Stimulated activated CD8-positive, alpha-beta memory T cell treated with anti-CD3 and anti-CD28 coated beads, Interleukin-2, amount 100 ng/mL, for 48 hours (primary cell): ENCODE data around the gene NPVF.
A peak's percentile ranks its signal among the peaks of the same experiment; 100 is the strongest.

Experiments used
- DNase-seq, 2 donors: peaks; one replicate each; pipeline ENCODE4 v3.0.0-alpha.2; 2020; ENCODE audit warnings: low read depth in 2 of 2

NPVF gene

DNA sequence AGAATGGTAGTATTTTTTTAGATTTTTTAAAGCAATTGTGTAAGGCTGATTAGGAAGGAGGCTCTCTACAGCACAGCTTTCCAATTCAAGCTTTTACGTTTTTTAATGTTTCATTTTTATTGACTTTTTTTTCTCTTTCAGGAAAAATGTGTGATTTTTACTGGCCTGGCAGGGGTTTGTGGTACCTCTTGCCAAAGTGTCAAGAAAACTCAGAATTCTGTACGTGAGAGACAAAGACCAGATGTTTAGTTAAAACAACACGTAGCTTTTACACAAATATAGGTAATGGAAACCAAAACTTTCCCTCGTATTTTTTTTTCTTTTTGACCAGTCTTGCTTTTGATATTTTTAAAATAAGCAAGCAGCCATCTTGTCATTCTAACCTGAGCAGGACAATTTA, 6.0 kb upstream of the NPVF start:
- no peak for DNase-seq

DNA sequence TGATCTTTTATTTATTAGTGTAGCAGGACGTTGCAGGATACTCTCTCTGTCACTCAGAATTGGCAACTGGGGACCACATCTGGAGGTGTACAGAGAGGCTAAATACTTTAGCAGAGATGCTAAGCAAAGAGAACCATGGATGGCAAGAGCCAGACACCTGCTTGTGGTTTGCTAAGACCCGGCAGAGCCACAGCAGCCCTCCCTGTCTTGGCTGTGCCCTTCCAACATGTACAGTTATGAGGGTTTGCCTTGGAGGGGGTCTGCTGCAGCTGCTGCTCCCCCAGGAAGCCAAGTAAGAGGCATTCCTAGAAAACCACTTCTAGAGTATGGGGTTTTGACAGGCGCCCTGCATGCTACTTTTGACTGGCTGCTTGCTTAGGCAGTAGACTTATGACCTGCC, 5.1 kb downstream of the NPVF start:
- DNase-seq: no peak

DNA sequence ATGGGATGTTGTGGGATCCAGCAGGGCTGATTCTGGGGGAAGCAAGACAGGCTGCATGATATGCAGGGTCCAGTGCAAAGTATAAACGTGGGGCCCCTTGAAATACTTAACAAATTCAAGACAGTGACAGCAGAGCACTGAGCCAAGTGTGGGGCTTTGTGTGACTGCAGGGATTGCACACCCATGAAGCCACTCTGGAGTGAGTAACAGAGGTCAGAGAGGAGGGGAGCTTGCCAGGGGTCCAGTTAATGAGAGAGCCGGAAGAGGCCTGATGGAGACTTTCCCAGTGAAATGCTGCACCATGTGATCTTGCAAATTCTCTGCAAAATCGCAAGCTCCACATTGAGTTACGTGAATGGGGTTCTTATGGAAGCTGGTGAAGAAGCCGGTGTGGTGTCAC, 5.6 kb downstream of the NPVF start:
- no peak for DNase-seq

DNA sequence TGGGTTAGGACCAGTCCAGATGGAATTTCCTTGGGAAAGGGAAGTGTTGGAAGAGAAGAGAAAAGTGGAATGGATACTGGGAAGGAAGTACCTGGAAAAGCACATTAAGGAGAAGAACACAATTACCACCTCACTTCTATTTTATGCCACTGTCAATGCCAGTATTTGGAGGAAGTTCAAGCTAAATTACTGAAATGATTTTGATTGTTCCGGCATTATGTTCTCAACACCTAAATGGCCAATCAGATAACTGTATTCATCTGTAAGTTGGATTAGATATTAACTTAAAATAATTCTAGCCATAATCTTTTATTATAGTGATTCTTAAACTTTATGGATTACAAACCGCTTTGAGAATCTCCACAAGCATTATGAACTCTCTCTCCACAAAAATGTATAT, 7.3 kb downstream of the NPVF start:
- DNase-seq: no peak

DNA sequence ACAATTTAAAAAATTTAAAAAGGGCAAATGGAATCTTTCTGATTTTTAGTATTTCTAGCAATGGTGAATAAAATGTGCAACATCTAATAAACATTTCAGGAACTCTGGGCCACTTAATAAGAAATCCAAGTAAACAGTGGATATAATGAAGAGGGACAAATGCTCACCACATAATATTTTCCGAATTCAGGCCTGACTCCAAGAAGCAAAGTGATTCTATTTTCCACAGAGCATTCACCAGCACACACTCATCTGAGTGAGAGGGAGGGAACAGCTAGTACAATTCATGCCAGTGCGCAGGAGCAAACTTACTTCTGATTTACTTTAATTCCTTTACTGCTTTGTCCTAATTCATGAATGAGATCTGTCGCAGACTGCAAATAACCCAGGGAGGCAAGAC, 10.1 kb downstream of the NPVF start:
- no peak for DNase-seq

DNA sequence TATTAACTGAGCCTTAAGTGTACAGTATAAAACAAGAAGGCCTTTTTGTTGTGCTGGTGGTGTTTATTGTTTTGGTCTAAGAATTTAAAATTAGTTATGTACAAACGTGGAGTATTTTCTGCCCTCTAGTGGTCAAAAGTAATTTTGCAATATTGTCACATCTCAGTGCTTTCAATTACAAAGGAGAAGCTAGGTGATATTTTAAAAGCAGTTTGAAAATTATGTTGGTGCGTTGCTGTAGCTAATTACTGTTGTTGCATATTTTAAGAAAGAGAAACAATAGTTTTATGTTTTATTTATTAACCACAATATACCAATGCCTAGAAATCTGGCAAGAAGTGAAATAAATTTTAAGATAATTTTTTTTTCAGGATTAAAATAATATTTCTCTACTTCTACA, 11.4 kb downstream of the NPVF start:
- no peak for DNase-seq

DNA sequence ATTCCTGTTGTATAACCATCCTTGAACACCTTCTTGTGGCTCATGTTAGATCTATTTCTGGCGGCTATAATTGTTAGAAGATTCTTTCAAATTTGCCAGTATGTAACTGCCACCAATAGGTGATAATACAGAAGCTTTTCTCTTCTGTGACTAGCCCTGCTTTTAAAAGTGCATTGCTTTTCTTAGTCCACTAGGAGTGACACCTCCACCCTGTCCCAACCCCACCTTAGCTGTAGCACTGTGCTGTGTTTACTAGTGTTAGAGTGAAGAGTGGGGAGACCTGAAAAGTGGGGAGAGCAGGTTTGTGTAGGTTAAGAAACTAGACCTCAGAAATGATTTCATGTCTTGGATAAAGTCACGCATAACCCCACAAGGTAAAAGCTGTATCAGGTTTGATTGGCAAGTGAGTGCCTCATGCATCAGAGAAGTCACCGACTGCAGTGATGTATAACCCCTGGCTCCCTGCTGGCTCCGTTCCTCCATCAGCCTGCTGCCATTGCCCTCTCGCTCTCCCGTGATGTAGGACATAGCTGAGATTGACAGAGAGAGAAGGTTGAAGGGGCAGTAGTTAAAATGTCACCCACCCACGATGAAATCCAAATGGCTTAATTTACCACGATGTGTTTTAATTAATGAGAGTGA, 12.5 kb downstream of the NPVF start:
- no peak for DNase-seq

DNA sequence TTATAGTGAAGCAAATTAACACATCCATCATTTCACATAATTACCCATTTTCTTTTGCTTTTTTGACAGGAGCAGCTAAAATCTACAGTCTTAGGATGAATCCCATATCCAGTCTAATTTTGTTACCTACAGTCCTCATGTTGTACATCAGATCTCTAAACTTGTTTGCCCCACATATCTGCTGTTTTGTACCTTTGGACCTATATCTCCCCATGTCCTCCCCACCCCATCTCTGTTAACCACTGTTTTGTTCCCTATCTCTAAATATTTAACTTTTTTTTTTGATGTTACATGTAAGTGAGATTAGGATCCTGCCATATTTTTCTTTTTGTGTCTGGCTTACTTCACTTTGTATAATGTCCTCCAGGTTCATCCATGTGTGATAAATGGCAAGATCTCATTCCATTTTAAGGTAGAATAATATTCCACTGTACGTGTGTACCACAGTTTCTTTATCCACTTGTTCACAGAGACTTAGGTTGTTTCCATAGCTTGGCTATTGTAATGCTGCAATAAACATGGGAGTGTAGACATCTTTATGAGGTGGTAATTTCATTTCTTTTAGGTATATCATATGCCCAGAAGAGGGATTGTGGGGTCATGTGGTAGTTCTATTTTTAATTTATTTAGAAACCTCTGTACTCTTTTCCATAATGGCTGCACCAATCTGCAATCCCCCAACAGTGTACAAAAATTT, 19.6 kb downstream of the NPVF start:
- no peak for DNase-seq

DNA sequence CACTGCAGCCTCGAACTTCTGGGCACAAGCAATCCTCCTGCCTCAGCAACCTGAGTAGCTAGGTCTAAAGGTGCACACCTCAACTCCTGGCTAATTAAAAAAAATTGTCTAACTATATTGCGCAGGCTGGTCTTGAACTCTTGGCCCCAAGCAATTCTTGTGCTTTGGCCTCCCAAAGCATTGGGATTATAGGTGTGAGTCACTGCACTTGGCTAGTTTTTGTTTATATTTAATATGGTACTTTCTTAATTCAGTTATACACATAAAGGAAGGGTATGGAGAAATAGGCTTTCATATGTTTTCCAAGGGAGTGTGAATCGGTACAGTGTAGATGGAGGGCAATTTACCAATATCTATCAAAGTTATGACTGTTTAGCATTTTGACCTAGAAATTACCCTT, 20.4 kb downstream of the NPVF start:
- no peak for DNase-seq

DNA sequence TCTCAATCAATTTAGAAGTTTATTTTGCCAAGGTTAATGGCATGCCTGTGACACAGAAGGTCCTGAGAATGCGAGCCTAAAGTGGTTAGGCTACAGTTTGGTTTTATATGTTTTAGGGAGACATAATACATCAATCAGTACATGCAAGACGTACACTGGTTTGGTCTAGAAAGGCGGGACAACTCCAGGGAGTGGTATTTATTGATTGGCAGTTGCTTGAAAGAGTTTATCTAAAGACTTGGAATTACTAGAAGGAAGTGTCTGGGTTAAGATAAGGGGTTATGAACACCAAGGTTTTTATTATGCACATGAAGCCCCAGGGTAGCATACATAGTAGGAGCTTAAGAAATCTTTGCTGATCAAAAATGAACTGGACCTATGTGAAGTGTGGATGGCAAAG, 21.5 kb downstream of the NPVF start:
- DNase-seq: no peak

DNA sequence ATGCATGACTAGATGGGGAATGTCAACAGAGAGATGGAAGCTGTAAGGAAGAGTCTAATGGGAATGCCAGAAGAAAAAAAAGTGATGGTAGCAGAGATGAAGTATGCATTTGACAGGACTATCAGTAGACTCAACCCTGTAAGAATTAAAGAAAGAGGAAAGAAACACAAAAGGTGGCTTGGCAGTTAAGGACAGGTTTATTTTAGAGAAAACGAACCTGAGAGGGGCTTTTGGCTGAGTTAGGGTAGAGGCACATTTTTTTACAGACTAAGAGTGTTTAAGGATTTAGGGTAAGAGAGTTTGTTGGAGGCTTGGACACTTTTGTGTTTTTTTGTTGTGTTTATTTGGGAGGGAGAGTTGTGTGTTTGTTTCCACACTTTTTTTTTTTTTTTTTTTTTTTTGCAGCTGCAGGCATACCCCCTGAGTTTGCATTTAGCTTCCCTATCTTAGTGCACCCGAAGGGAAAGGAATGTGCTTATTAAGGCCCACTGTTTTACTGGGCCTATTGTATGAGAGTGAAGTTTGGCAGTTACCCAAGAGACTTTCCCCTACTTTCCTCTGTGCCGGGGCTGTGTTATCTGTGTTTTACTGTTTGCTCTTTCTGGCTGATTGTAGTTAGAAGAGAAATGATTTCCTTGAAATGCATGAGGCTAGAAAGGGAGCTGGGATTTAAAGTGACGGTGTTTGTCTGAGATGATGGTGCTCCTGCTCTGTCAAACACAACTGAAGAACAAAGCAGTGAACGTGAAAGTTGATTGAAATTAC, 32.0 kb downstream of the NPVF start:
- no peak for DNase-seq

DNA sequence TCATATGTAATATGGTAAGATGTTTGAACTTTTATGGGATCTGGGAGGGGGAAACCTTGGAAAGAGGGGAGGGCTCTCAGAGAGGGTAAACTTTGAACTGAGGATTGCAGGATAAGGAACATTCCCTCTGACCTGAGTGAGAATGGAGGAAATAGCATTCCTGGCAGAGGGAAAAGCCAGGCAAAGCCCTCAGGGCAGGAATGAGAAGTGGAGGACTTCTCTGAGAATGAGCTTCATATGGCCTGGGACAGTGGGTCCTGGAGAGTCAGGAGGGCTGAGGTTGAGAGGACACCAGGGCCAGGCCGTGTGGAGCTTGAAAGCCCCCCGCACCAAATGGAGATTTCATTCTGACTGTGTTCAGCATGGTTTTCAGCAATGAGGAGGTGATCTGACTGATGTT, 34.2 kb downstream of the NPVF start:
- DNase-seq: no peak

DNA sequence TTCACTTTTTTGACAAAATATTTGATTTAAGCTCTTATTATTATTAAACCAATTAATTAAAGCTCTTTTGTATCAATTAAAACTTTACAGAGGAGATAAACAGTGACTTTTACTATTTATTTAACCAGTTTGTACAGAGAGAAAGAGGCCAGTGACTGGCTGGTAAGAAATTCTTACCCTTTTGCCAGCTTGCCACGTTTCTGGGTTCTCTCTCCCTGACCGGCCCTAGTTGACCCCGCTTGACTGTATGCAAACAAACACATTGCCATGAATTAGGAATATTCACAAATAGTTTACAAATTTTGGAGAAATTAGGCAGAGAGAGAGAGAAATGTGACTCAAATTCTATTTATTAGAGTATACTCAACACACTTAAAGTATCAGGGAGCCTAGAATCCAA, 36.2 kb downstream of the NPVF start:
- DNase-seq: no peak

DNA sequence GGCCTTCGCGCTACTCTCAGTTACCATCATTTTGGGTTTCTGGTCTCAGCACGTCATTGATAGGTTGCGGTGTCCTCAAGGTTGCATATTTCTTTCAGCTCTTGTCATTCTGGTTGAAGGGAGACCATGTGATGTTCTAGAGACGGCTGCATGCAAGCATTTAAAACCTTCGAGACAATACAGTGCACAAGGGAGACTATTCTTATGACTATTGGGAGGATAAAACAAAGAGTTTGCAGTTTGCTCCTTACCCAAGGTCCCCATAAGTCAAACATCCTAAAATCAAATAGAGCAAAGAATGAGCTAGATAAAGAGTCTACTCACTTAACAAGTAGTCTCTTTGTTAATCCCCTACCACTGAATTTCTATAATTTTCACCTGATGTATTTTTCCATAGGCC, 39.1 kb downstream of the NPVF start:
- DNase-seq: no peak

DNA sequence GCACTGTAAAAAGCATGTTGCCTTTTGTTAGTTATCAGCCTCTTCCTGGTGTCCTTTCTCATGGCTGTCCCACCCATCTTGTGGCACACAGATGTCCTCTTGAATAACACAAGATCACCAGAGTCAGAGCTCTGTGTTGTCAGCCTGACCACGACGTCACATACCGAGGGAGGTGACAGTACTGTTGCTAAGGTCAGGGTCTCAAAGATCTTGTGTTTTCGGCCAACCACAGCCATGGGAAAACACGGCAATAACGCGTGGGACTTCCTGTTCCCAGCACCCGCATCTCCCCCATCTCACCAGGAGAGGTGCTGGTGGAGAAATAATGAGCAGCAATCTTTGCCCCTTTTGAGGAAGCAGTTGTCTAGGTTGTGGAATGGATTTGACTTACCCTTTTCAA, 40.4 kb downstream of the NPVF start:
- no peak for DNase-seq

DNA sequence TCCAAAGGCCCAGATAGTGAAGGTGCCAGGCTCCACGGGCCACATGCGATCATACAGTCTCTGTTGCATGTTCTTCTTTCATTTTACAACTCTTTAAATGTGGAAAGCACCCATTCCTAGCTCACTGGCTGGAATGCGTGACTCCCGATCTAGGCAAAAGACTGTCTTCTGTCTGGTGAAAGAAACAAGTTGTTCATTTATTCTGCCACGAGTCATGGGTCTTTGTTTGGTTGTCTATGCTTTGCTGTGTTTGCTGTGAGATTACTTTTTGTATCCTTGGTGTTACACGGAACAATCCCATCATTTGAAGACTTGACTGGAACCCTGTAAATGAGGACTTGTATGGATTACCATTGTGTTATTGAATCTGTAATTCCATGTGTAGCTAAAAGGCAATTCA, 41.9 kb downstream of the NPVF start:
- DNase-seq: no peak

DNA sequence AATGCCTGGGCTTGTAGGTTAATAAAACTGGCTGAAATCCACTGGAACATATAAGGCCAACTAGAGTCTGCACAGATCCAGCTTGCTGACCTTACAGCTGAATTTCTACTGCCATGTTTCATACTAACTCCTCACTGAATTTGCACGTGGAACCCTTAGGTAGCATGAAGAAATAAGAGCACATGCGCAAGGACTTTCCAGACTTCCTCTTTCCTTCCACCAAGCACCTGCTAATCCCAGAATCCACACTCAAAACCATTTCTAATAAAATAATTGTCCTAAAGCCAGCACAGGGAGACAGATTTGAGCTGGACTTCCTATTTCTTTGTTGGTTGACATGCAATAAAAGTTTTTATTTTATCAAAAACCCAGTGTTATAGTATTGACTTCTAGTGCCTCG, 46.8 kb downstream of the NPVF start:
- no peak for DNase-seq

DNA sequence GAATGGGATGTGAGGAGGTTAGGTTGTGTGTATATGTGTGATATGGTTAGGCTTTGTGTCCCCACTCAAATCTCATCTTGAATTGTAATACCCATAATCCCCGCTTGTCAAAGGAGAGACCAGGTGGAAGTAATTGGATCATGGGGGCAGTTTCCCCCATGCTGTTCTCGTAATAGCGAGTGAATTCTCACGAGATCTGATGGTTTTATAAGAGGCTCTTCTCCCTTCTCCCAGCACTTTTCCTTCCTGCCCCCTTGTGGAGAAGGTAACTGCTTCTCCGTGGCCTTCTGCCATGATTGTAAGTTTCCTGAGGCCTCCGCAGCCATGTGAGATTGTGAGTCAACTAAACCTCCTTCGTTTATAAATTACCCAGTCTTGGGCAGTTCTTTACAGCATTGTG, 47.3 kb downstream of the NPVF start:
- DNase-seq: no peak

DNA sequence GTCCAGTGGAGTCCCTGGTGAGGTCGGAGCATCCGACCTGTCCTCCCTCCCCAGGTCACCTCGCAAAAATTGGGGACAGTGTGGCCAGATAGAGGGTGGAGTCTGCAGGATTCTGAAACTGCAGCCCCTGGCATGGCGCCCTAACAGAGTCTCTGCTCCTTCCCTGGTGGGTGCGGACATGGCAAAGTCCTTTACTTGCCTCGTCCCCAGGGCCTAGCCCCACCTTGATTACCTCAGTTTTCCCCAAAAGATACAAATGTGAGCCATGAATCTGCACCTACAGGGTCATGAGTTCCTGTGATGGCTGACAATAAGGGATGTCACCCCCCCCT, 47.7 kb downstream of the NPVF start:
- no peak for DNase-seq

DNA sequence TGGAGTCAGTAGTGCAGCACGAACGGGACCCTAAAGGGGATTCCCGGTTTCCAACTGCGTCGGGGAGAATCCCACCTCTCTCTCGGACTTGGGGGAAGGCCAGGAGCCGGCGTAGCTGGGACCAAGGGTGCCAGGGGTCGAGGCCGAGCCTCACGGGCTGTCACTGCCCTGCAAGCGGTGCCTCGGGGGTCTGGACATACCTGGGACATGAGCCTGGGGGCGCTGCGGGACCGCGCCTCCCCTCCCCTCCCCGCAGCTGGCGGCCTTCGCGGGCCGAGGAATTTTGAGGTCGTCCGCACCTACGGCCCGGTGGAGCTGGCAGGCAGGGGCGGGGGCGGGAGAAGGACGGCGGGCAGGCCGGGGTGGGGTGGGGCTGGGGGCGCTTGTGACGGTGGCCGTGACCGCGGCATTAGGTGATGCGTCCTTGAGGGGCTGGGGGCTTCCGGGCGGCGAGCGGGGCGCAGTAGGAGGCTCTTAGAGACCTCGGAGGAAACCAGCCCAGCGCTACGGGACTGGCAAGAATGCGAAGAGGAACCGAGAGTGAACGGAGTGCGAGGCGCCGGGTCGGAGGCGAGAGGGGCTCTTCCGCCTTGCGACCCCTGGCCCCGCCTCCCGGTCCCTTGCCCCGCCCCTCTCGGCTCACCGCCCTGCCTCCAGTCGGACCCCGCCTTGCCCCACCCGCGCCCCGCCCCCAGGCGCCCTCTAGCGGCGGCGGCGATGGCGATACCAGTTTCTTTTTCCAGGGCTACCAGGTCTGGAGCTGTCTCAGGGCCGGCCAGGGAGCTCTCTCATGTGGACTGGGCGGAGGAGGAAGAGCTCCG, 48.3 kb downstream of the NPVF start:
- peak; percentile 95 to 98 for DNase-seq

DNA sequence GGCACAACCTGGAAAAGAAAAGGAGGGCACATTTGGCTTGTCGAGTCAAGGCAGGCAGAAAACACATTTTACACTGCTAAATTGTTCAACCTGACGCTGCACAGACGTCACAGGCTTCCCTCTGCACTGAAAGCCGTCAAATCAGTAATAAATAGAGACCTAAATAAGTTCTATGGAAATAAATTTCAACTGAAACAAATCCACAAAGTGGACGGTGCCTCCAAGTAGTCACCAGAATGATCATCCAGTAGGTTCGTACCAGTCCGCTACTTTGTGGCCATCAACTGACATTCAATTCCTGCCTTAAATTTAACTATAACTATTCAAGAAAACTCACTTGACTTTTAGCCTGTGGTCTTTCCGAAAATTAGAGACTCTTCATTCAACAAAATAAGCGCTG, 49.0 kb downstream of the NPVF start:
- DNase-seq: no peak
